NB4 (cell line): ENCODE measurements around the gene TBX3.

Experiments used
- DNase-seq: peaks from one replicate; pipeline ENCODE4 v3.0.0; 2010; ENCODE audit warnings: low read depth
- H3K4me3 ChIP-seq: one replicate; pipeline ENCODE4 v1.5.1; 2011; ENCODE audit warnings: mild to moderate bottlenecking, low read depth, low read length, moderate library complexity
- CTCF ChIP-seq: IDR thresholded peaks from one replicate; pipeline ENCODE4 v1.5.1; 2012; ENCODE audit warnings: low read depth, low read length
- MAX ChIP-seq: IDR thresholded peaks from 2 replicates; pipeline ENCODE4 v1.6.1; 2011; ENCODE audit warnings: low read depth, low read length
- MYC ChIP-seq: IDR thresholded peaks from 2 replicates; pipeline ENCODE4 v1.6.1; 2011; ENCODE audit warnings: low read depth, low read length
- POLR2A ChIP-seq: IDR thresholded peaks from 2 replicates; pipeline ENCODE4 v1.6.1; 2011; ENCODE audit warnings: mild to moderate bottlenecking; ENCODE audit not compliant: insufficient read length; ENCODE audit errors: extremely low read depth

Gene TBX3

GRCh38 chr12:114702462-114702861 lies 18.5 kb upstream of the TBX3 start:
- no peak for TF ChIP-seq MYC
- TF ChIP-seq MAX = no peak
- TF ChIP-seq CTCF = no peak
- no peak for TF ChIP-seq POLR2A
- no peak for DNase-seq
- H3K4me3 ChIP-seq = no peak overlapping the region

DNA sequence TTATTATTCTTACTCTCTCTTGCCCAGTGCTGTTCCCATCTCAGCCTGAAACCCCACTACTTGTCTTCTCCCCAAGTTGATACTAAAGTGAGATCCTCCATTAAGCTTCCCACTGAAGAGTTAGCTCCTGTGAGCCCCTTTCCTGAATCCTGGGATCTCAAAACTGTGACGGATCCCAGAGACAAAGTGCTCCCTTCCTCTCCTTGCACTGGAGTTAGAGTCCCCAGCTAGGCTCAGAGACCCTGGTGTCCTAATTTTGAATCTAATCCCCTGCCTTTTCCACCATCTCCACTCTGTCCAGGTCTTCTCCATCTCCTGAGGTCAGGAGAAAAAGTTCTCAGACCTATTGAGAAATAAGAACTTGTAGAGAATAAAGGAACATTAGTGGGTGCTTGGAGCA lies 17.6 kb upstream of the TBX3 start:
- TF ChIP-seq MYC (no peak), MAX (no peak), POLR2A (no peak), CTCF (no peak)
- H3K4me3 ChIP-seq = no peak overlapping the region
- no peak for DNase-seq

DNA sequence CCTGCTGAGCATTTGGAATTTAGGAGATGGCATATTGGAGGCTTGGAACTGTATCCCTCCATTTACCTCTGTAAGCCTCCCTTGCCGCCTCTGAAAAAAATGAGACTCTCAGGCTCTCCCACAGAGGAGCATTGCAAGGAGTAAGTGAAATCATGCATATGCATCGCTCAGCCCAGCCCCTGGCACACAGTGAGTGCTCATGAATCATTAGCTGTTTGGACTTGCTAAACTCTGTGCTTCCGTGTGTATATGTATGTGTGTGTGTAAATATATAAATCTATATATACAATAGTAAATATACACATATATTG lies 17.1 kb upstream of the TBX3 start:
- no peak for DNase-seq
- TF ChIP-seq CTCF (no peak), MYC (no peak), MAX (no peak)
- H3K4me3 ChIP-seq = no peak overlapping the region

GRCh38 chr12:114700392-114701103 lies 16.6 kb upstream of the TBX3 start:
- TF ChIP-seq CTCF (no peak), MAX (no peak), POLR2A (no peak), MYC (no peak)
- no peak overlapping the region for H3K4me3 ChIP-seq
- no peak for DNase-seq

GRCh38 chr12:114698566-114699163 lies 14.7 kb upstream of the TBX3 start:
- no peak for DNase-seq
- H3K4me3 ChIP-seq = no peak overlapping the region
- no peak for TF ChIP-seq MAX
- no peak for TF ChIP-seq POLR2A
- TF ChIP-seq CTCF = no peak
- no peak for TF ChIP-seq MYC
